NCI-H1694 treated with DMSO at 0.1 percent for 48 hours (cell line): ENCODE data around the gene PLCZ1.
"Not testable (repeated sequence)": the region's sequence is repeated elsewhere in the genome, so short reads cannot be mapped to it uniquely, and the experiment has no call there.

Source experiments
- DNase-seq: peaks from one replicate; lab custom pipeline; 2025; lab: John Stamatoyannopoulos, UW

Gene PLCZ1

GRCh38 chr12:18700271-18700670, 37.5 kb downstream of the PLCZ1 start:
- DNase-seq: no peak

- DNase-seq: no peak
These were observed 40.7 kb downstream of the PLCZ1 start for GRCh38 chr12:18696971-18697602.

- DNase-seq: not testable (repeated sequence)
These were observed 43.8 kb downstream of the PLCZ1 start for GRCh38 chr12:18693986-18694385.

GRCh38 chr12:18690653-18691052, 47.2 kb downstream of the PLCZ1 start:
- no peak for DNase-seq

- no peak for DNase-seq
These were observed 48.0 kb downstream of the PLCZ1 start for GRCh38 chr12:18689771-18690170.

- DNase-seq: no peak
These were observed 53.4 kb downstream of the PLCZ1 start for GRCh38 chr12:18684430-18684829.

- DNase-seq: no peak
These were observed 54.3 kb downstream of the PLCZ1 start for GRCh38 chr12:18683327-18684013.

GRCh38 chr12:18681818-18682217, 56.0 kb downstream of the PLCZ1 start:
- no peak for DNase-seq

GRCh38 chr12:18676996-18677588, 60.7 kb downstream of the PLCZ1 start:
- no peak for DNase-seq

GRCh38 chr12:18676141-18676540, 61.7 kb downstream of the PLCZ1 start:
- DNase-seq: no peak

GRCh38 chr12:18658829-18659228, 79.0 kb downstream of the PLCZ1 start:
- DNase-seq: no peak

- no peak for DNase-seq
These were observed 79.6 kb downstream of the PLCZ1 start for GRCh38 chr12:18658179-18658578.

GRCh38 chr12:18655351-18655750, 82.5 kb downstream of the PLCZ1 start:
- no peak for DNase-seq

- DNase-seq: no peak
These were observed 84.3 kb downstream of the PLCZ1 start for GRCh38 chr12:18653465-18653864.

GRCh38 chr12:18652596-18652995, 85.2 kb downstream of the PLCZ1 start:
- DNase-seq: no peak

GRCh38 chr12:18651525-18651924, 86.3 kb downstream of the PLCZ1 start:
- DNase-seq: no peak

- DNase-seq: no peak
These were observed 91.4 kb downstream of the PLCZ1 start for GRCh38 chr12:18646286-18646890.

- no peak for DNase-seq
These were observed 93.2 kb downstream of the PLCZ1 start for GRCh38 chr12:18644564-18644963.

- no peak for DNase-seq
These were observed 94.1 kb downstream of the PLCZ1 start for GRCh38 chr12:18643681-18644080.

- no peak for DNase-seq
These were observed 97.4 kb downstream of the PLCZ1 start for GRCh38 chr12:18640321-18640955.

GRCh38 chr12:18634382-18634781, 103.4 kb downstream of the PLCZ1 start:
- no peak for DNase-seq
